ENCODE data around the gene TYSND1.
"Not testable (repeated sequence)": the region's sequence is repeated elsewhere in the genome, so short reads cannot be mapped to it uniquely, and the experiment has no call there.

GRCh38 chr10:70179209-70179608 lies 32.7 kb upstream of the TYSND1 start:
- TF ChIP-seq CTCF, POLR2A (IDR thresholded peaks at IDR 0.05): not testable (repeated sequence)

Data from body of pancreas (tissue), 4 donors.